ENCODE results near the gene SERPINB11.
"Not testable (repeated sequence)": the region's sequence is repeated elsewhere in the genome, so short reads cannot be mapped to it uniquely, and the experiment has no call there.

Gene SERPINB11, protein sequence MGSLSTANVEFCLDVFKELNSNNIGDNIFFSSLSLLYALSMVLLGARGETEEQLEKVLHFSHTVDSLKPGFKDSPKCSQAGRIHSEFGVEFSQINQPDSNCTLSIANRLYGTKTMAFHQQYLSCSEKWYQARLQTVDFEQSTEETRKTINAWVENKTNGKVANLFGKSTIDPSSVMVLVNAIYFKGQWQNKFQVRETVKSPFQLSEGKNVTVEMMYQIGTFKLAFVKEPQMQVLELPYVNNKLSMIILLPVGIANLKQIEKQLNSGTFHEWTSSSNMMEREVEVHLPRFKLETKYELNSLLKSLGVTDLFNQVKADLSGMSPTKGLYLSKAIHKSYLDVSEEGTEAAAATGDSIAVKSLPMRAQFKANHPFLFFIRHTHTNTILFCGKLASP

DNA sequence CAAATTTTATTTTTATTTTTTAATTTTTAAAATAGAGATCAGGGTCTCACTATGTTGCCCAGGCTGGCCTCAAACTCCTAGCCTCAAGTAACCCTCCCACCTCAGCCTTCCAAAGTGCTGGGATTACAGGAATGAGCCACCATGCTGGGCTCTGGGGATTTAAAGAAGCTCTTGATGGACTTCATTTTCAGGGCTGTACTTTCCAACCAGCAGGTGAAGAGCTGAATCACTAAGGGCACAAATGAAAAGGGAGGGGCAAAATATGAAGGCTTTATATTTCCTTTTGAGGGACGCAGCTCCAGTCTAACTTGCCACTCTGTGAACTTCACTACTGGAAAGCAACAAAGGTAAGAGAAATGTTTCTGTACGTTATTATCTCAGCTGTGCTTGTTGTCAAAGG, at the start of gene SERPINB11:
Gene SERPINB11 (plus strand): TSS at position 301 of the 400 bp plus-strand sequence. CDS start 7,234 bp downstream, outside the sequence.
- no peak for DNase-seq

DNA sequence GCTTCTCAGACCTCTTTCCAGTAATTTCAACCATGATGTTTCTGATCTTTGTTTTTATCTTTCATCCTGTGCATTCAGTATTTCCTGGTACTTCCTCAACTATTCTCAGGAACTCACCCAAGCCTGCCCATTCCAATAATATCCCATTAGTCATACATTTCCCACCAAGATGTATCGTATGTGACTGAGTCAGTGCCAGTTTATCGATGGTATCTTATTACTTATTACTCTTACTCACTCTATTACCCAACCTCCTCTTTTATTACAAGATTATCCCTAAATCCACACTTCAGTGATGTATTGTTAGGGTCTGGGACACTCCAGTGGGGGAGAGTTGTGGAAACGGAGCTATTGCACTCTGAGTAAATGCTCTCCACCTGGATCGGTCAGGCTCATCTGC, 43.8 kb upstream of the SERPINB11 start:
- DNase-seq = not testable (repeated sequence)

DNA sequence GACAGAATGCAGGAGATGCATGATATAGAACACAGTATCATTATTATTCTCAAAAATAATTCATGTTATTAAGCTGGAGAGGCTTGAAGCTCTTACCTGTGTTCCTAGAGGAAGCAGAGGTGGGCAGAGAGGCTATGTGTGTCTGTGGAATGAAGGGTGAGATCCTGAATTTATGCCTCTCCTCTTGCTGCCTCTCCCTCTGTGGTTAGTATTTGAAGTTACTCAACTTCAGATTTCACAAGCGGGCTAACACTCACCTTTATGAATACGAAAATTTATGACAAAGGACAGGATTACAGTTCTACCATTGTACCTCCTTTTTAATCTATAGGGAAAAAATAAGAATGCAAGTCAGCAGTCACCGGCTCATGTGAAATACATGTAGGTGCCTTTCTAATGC, 41.0 kb upstream of the SERPINB11 start, which contains the start of gene SERPINB3:
Gene SERPINB3 (minus strand): TSS at position 144 of the 400 bp plus-strand sequence. CDS start 677 bp downstream, outside the sequence.
- DNase-seq = not testable (repeated sequence)

DNA sequence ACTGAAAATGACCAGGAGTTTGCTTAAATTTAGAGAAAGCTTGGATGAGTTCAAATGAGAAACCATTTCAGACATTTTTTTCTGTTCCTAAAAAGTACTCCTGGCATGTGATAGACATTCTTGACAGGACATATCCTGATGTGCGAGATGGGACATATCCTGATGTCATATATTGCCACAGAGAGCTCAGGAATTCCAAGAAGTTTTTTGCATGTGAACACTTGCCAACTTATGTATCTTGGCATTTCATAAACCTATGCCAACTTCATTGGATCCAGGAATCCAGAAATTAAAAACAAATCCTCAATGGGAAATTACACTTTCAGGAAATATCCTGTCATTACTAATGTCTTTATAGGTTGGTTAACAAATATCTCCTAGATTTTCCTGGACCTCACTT, 38.2 kb upstream of the SERPINB11 start:
- no peak for DNase-seq

DNA sequence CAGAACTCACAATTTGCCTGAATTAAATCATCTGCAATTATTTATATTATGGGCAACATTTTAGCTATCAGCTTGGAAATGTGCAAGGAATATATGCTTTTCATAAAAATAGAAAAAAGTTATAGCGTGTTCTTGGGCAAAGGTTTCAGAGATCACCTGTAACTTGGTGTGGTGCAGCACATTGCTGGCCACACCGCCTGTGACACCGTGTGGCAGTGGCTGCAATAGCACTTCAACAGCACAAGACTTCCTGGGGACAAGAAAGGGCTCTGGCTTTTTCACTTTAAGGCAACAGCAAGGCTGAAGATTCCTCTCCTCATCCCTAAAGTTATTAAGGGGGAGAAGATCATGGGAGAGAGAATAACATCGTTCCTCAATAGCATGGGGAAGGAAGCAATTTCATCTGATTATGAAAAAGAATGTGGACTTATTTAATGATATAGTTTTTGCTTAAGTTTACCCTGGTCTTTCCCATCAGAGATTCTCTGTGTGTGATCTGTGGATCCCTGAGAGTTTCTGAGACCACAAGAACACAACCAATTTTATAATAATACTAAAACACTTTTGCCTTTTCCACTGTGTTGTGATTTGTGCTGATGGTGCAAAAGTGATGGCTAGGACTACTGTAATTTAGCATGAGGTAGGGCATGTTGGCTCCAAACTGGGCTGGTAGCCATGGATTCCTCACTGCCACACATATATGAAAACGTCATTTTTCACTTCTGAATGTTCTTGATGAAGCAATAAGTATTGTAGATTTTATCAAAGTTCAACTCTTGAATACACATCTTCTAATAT, 26.0 kb upstream of the SERPINB11 start:
- DNase-seq = no peak

DNA sequence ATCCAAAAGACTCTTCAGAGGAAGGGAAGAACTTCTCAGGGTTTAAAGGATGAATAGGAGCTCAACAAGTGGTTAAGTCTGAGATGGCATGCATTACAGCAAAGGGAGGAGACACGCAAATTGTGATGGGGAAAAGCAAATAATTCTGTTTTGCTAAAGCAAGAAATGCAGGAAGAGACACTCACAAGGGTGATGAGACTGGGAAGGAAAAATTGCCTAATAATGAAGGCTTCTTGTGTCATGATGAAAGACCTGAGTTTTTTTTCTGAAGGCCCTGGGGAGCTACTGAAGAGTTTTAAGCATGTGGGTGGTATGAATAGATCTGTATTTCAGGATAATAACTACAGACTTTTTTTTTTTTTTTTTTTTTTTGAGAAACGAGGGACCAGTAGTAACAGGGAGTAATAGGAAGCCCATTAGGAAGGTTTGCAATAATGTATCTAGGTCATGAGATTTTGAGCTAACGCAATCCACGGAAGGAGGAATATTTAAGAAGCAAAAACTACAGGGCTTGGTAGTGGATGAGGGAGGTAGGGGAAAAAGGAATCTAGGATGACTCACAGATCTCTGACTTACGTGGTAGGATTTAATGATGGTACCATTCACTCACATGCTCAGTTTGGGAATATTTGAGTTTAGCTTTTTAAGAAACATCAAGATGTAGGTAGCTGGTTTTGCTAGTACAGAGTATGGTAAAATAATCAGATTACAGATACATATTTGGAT, 25.1 kb upstream of the SERPINB11 start:
- no peak for DNase-seq

DNA sequence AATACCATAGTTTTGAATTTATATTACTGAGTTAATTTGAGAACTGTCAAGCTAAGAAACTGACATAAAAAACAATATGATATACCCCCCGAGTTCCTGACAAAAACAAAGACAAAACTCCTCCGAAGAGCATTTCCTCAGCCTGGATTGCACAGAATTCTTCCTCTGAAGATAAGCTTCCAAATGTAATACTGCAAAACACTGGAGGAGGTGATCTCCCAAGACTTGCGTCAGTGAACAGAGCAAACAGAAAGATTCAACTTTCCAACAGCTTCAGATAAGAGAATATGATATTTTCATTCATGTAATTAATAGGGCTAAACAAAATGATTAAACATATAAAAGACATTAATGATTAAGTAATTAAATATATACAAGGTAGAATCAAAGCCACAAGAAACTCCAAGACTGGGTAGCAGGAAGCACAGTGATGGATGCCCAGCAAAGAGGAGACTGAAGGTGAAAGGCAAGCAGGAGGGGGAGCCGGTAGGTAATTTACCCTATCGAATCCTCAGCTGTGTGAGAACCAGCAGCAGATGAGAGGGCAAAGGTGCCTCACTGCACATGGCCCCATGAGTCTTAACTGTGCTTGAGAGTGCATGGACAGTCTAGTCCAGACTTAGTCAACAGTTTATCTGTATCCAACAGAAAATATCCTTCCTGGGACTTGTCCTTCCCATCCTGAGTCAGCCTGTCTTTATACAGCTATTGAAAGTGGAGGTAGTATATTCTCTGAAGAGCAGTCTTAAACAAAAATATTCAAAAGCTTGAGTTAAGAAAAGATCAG, 22.7 kb upstream of the SERPINB11 start:
- DNase-seq = no peak

DNA sequence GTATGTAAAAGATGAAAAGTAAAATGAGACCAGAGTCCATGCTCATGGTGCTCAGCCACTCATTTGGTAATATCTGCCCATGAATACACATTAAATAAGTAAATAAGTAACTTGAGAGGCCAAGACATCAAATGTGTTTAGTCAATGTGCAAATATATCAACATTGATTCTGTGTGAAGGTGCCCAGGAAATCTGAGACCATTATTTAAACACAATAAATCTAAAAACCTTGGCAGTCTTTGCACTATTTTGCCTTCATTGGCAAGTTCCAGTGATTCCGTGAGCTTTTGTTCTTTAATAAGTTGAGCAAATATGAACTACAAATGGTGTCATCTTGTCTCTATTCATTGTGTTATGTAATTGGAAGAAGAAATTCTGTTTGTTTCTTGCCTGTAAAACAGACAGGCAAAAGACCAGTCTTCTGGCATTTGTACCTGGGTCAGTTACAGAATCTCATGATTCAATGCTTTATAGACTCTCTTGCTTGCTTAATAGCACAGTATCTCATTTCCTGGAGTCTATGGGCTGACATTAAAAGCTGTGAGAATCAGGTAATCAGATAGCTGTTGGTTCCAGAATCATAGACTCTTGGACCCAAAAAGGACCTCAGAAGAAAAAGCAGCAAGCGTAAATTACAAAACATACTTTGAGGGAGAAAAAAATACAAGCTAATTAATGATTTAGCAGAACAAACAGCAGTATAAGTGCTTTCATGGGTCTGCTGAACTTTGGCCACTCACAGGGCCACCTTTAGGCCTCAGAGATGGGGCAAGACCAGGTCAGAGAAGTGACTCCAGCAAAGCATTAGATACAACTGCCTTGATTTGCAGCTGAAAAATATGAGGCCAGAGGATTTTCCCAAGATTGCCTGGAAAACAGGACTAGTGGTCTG, 21.1 kb upstream of the SERPINB11 start:
- DNase-seq = no peak

DNA sequence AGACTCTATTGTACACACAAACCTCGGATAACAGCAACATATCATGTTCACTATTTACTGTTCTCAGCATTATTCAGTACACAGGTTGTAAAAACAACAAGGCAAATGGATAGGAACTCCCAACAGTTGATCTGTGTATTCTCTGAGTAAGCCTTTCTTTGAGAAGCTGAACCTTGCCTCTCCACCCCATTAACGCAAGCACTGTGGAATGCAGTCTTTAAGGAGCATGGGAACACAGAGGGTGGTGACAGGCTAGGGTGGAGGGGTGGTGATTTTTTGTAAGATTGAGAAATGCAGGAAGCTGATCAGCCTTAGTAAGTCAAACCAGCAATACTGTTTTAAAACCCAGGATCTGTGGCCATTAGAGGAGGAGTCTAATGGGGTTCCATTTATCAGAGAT, 19.6 kb upstream of the SERPINB11 start:
- DNase-seq = no peak

DNA sequence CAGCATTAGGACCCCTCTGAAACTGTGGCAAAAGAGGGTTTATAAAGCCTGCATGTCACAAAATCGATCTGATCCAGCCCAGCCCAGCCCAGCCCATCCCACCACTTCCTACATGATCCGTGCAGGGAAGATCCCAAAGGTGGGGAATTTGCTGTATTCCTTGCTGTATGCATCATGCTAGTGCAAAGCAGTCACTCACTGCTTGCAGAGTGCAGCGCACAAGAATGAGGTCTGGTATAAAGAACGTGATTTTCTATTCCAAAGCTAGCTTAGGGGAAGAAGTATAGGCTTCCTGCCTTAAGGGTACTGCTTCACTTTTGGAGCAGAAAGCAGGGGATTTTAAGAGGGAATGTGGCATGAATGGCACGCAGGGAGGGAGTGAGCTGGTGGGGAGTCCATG, 18.9 kb upstream of the SERPINB11 start:
- no peak for DNase-seq

DNA sequence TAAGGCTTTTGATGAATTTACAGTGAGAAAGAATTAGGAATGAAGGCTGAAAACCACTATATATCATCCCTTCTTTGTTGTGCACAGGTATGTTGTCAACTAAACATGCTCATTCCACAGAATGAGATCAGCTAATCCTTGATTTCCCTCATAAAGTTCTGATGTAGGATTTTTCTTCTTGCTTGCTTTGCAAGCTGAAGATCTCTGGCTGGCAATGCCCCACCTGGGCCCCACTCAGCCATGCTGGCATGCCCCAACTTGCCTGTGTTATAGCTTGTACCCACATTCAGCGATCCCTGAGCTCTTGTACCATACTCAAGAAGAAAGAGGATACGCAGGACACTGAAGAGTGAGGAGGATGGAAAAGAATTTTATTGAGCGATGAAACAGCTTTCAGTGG, 18.0 kb upstream of the SERPINB11 start:
- DNase-seq = no peak

DNA sequence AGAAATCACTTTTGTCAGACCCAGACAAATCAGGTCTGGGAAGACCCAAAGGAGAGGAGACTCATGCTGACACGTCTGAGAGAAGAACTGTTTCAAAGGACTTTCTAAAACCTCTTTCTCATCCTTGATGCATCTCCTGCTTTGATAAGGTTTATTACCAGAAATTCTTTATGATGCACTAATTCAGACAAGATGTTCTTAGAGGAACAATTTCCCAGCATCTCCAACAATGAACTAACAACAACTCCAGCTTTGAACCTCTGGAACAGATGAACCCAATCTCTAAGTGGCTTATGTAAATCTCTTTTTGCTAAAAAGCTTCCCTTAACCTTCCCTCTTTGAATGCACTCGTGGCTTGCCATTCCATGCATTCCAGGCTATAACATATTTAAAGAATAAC, 15.9 kb upstream of the SERPINB11 start:
- no peak for DNase-seq

DNA sequence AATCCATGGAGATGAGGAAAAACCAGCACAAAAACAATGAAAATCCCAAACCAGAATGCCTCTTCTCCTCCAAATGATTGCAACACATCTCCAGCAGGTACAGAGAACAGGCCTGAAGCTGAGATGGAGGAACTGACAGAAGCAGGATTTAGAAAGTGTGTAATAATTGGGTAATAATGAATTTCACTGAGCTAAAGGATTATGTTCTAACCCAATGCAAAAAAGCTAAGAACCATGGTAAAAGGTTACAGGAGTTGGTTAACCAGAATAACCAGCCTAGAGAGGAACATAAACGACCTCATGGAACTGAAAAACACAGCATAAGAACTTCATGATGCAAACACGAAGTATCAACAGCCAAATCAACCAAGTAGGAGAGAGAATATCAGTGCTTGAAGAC, 13.7 kb upstream of the SERPINB11 start:
- no peak for DNase-seq

DNA sequence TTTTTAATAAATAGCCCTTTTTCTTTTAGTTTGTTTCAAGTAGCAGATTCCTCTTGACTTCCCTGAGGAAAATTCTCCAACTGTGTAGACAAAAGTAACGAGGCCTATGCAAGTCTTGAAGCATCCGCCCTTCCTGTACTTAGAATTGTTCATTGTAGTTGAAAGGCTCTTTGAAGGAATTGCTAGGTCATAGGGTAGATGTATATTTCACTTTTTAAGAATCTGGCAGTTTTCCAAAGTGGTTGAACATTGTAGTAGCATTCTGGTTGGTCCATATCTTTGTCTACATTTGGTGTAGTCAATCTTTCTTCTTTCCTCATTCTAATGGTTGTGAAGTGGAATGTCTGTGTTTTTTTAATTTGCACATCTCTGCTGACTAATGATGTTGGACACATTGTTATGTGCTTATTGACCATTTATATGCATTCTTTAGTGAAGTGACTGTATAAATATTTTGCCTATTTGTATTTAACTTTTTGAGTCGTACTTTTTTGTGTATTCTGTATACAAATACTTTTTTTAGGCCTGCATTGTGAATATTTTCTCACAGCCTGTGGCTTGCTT, 5.6 kb upstream of the SERPINB11 start:
- DNase-seq = no peak

DNA sequence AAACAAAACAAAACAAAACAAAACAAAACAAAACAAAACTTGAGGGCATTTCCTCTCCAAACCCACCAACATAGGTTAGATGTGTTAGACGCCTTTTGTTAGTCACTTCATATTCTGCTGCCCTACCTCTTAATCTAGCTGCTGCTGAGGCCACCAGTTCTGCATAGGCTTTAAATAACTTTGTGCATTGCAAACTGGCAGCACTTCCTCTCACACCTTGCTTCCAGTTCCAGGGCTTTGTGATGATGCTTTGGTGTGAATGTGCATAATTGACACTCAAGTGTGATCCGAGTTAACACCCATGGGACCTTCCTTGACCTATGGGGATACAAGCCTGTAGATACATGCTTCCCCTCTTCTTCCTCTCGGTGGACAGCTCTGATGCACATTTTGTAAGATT, 2.3 kb upstream of the SERPINB11 start:
- no peak for DNase-seq

DNA sequence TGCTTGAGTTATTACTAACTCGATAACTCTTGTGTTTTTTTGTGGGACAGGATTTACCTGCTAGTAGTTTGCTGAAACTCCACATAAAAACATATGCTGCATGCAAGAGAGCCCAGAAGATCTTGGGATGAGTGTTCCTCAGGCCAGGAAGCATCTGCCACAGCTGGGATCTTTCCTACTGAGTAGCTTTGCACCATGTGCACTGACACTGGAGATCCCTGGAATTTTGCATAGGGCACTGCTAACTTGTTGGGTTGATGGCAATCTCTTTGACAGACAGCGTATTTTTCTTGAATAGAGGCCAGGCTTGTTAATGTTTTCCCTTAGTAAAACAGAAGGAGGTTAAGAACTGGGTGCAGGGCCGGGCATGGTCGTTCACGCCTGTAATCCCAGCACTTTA, 808 bp upstream of the SERPINB11 start:
- no peak for DNase-seq

DNA sequence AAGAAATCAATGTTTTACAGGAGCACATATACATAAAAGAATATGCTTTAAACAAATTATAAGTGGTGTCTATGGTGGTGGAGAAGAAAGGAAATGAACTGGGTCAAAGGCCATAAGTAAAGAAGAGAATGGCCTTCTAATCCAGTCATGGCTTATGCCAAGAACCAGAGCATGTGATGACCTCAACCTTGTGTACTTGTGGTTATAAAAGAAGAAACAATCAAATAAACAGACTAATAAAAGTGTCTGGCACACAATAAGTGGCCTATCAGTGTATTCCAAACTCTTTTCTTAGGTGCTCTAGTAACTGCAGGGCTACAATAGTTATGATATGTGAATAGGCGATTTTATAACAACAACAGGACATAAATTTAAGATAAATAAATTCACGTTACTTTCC, 2.6 kb downstream of the SERPINB11 start:
- DNase-seq = no peak

DNA sequence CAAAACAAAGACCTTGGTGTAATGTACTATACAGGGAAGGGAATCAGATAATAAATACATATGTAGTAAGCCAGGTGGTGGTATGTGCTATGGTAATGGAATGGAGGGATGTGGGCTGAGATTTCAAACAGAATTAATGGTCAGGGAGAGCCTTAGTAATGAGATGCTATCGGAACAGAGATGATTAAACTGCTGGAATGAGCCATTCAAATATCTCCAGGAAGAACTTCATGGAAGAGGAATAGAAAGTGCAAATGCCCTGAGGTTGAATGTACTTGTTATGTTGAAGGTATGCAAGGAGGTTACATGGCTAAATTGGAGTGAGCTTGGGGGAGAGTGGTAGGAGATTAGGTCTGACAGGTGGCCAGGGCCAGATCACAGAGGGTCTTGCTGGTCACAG, 5.1 kb downstream of the SERPINB11 start:
- DNase-seq = no peak

DNA sequence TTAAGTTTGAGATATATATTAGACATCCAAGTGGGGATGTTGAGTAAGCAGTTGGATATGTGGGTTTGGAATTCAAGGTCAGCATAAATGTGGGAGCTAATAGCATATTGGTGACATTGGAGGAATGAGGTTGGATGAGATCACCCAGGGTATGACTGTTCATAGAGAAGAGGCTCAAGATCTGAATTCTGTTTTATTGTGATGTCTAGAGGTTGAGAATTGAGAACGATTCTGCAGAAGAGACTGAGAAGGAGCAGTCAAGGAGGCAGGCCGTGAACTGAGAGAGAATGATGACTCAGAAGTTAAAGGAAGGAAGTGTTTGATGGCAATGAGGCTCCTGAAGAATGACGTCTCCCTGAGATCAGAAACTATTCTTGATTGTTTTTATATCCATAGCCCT, 5.9 kb downstream of the SERPINB11 start:
- DNase-seq = no peak

DNA sequence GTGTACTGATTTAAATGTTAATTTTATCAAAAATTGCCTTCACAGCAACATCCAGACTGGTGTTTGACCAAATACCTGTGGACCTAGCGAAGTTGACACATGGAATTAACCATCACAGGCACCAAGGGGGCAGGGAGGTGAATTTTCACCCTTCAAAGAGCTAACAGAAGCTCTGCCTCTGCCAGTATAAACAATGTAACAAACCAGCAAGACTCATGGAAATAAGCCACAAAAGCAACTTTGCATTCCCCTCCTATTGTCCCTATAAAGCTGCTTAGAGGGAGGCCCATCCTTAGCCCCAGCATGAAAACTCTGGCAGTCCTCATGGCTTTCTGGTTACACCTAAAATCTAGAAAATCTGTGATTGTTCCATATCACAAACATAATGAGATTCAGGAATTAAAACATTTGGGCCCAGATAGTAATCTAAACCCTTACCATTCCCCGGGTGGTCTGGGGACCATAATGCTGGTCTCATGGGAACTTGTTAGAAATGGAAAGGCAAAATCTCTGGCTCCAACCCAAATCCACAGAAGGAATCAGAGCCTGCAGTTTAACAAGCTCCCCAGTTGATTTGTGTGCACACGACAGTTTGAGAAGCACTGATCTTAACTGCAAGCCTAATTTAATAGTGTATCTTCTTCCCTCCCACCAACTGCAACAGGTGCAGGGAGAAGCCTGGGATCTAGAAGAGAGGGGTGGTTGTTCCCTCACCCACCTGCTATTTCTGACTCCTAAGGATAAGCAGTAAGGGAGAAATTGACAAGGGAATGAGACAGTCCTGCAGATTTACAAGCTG, 23.1 kb downstream of the SERPINB11 start:
- peak; percentile 65 for DNase-seq
